T-helper 2 cell treated with Interferon-gamma antibody and Interleukin-4, amounts not matched to agents 5 μg/mL and 100 μg/mL, for 36 hours (primary cell): ENCODE results near the gene PTPRK.

Experiments
- DNase-seq: peaks from one replicate; pipeline ENCODE4 v3.0.0; 2021; ENCODE audit warnings: low spot score
- H3K27ac Mint-ChIP-seq: one replicate; pipeline ENCODE4 v1.8.0; 2021; ENCODE audit warnings: mild to moderate bottlenecking, mixed read lengths
- H3K27me3 Mint-ChIP-seq: one replicate; pipeline ENCODE4 v1.8.0; 2021; ENCODE audit warnings: low read depth, mixed read lengths
- H3K36me3 Mint-ChIP-seq: one replicate; pipeline ENCODE4 v1.8.0; 2021; ENCODE audit warnings: low read depth, mixed read lengths
- H3K4me1 Mint-ChIP-seq: one replicate; pipeline ENCODE4 v1.8.0; 2021; ENCODE audit warnings: low read depth, mixed read lengths
- H3K4me3 Mint-ChIP-seq: one replicate; pipeline ENCODE4 v1.8.0; 2022; ENCODE audit warnings: mild to moderate bottlenecking, moderate library complexity, mixed read lengths
- H3K9me3 Mint-ChIP-seq: one replicate; pipeline ENCODE4 v1.8.0; 2021; ENCODE audit warnings: mixed read lengths

The PTPRK gene

GRCh38 chr6:128271011-128271410 is 249.4 kb downstream of the PTPRK start:
- no peak overlapping the region for H3K4me3 Mint-ChIP-seq
- peaks cover 6% of the 10 kb centered on the region for H3K4me1 Mint-ChIP-seq
- no peak overlapping the region for H3K27ac Mint-ChIP-seq
- no peaks in the 10 kb centered on the region for H3K36me3 Mint-ChIP-seq
- no peak for DNase-seq
- peaks cover 11% of the 10 kb centered on the region for H3K27me3 Mint-ChIP-seq
- no peaks in the 10 kb centered on the region for H3K9me3 Mint-ChIP-seq

DNA sequence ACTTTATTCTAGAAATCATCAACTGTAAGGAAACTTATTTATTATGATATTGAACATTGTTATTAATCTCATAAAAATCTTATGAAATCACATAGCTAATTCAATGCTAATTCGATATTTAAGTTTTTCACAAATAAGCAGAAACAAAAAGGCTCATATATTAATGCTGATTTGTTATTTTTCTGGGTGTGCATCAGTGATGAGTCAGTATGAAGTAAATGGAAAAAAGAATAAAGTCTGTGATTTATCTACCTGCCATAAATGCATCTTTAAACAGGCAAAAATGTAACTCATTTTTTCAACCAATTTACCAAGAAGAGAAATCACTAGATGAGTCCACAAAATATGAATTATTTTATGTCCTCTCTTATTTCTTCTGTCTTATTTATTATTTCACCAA is 253.5 kb downstream of the PTPRK start:
- no peaks in the 10 kb centered on the region for H3K4me1 Mint-ChIP-seq
- H3K4me3 Mint-ChIP-seq = no peak overlapping the region
- peaks cover 7% of the 10 kb centered on the region for H3K9me3 Mint-ChIP-seq
- H3K27me3 Mint-ChIP-seq = peaks cover 19% of the 10 kb centered on the region
- no peak overlapping the region for H3K27ac Mint-ChIP-seq
- H3K36me3 Mint-ChIP-seq = no peaks in the 10 kb centered on the region
- no peak for DNase-seq

- Mint-ChIP-seq H3K27me3 (peaks cover 19% of the 10 kb centered on the region), H3K27ac (no peak overlapping the region), H3K9me3 (peaks cover 7% of the 10 kb centered on the region), H3K36me3 (no peaks in the 10 kb centered on the region), H3K4me3 (no peak overlapping the region), H3K4me1 (no peaks in the 10 kb centered on the region)
- no peak for DNase-seq
These were observed 254.7 kb downstream of the PTPRK start for GRCh38 chr6:128265706-128266105.

GRCh38 chr6:128259730-128260685 is 260.4 kb downstream of the PTPRK start:
- Mint-ChIP-seq H3K4me3 (peak overlapping the region; percentile 68), H3K27ac (peak overlapping the region; percentile 77), H3K4me1 (peaks cover 18% of the 10 kb centered on the region), H3K27me3 (peaks cover 10% of the 10 kb centered on the region), H3K9me3 (peaks cover 7% of the 10 kb centered on the region), H3K36me3 (no peaks in the 10 kb centered on the region)
- DNase-seq = no peak

GRCh38 chr6:128259029-128259724 is 261.2 kb downstream of the PTPRK start:
- H3K27ac Mint-ChIP-seq = peak overlapping the region; percentile 77
- peaks cover 4% of the 10 kb centered on the region for H3K9me3 Mint-ChIP-seq
- H3K36me3 Mint-ChIP-seq = no peaks in the 10 kb centered on the region
- DNase-seq = no peak
- H3K27me3 Mint-ChIP-seq = peaks cover 7% of the 10 kb centered on the region
- peak overlapping the region; percentile 68 for H3K4me3 Mint-ChIP-seq
- H3K4me1 Mint-ChIP-seq = peaks cover 18% of the 10 kb centered on the region

GRCh38 chr6:128256095-128256494 is 264.3 kb downstream of the PTPRK start:
- Mint-ChIP-seq H3K4me1 (peaks cover 34% of the 10 kb centered on the region), H3K27me3 (peaks cover 5% of the 10 kb centered on the region), H3K36me3 (no peaks in the 10 kb centered on the region), H3K27ac (no peak overlapping the region), H3K9me3 (no peaks in the 10 kb centered on the region), H3K4me3 (no peak overlapping the region)
- no peak for DNase-seq

DNA sequence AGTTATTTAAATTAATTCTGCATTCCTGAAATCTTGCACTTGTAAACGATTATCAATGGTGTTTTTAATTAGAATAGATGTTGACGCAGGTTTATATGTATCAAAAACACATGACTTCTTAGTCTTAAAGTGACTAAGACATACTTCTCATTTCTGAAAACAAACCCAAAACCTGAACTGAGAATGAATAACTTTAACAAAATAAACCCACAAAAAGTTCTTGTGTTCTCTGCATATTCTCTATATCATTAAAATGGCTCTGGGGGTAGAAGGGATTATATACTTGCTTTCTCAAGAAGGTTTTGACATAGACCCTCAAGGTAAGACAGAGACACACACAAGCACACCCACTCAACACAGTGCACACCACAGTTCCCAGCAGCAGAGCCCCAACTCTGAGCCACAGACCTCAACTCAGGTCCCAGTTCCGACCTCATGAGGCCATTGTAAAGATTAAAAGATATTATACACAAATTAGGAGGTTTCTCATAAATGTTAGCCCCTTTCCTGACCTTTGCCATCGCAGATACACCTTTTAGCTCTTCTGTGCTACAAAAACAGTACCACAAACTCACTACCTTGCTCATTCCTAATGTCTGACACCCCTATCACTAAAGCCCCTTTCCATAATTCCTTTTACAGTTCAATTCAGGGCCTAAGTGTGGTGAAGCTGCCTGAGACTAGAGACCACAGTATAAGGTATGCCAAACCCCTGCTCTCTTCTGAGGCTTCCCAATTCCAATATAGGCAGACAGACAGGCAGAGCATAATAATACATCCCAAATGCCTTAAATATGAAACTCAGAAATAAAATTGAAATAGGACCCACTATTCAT is 267.8 kb downstream of the PTPRK start:
- peak; percentile 27 for DNase-seq
- H3K4me3 Mint-ChIP-seq = no peak overlapping the region
- H3K4me1 Mint-ChIP-seq = peaks cover 17% of the 10 kb centered on the region
- peaks cover 5% of the 10 kb centered on the region for H3K27me3 Mint-ChIP-seq
- no peaks in the 10 kb centered on the region for H3K36me3 Mint-ChIP-seq
- no peak overlapping the region for H3K27ac Mint-ChIP-seq
- H3K9me3 Mint-ChIP-seq = no peaks in the 10 kb centered on the region

GRCh38 chr6:128251445-128252340 is 268.7 kb downstream of the PTPRK start:
- Mint-ChIP-seq H3K27ac (no peak overlapping the region), H3K27me3 (peaks cover 5% of the 10 kb centered on the region), H3K4me3 (no peak overlapping the region), H3K36me3 (no peaks in the 10 kb centered on the region), H3K4me1 (peaks cover 17% of the 10 kb centered on the region), H3K9me3 (no peaks in the 10 kb centered on the region)
- no peak for DNase-seq

DNA sequence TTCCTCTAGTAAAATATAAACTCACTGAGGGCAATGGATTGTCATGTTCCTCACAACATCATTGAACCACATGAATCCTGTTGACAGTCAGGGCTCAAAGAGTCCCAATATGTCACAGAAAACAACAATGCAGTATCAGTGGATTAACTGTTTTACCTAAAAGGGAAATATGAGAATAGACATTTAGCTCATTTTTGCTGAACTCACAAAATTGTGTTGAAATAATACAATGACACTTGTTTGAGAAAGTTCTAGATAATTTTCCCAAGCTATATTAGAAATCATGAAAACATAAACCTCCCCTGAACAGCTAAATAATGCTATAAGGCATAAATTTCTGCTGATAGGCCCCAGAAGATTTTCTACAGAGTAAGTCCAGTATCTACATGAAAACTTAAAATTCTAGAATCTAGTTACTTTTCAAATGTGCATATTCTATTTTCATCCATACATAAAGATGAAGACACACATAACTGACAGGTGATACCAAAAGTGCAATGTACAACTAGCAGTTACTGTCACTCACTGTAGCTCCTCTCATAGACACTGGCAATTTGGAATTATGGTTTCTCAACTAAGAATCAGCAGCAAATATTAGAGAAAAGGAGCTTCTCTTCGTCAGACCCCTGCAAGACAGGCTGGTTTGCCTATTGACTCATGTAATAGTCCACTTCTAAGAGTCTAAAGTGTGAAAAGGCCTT is 269.9 kb downstream of the PTPRK start:
- no peak for DNase-seq
- H3K27ac Mint-ChIP-seq = no peak overlapping the region
- H3K4me1 Mint-ChIP-seq = peaks cover 17% of the 10 kb centered on the region
- H3K27me3 Mint-ChIP-seq = no peaks in the 10 kb centered on the region
- no peaks in the 10 kb centered on the region for H3K36me3 Mint-ChIP-seq
- H3K9me3 Mint-ChIP-seq = no peaks in the 10 kb centered on the region
- no peak overlapping the region for H3K4me3 Mint-ChIP-seq

- no peaks in the 10 kb centered on the region for H3K36me3 Mint-ChIP-seq
- H3K4me1 Mint-ChIP-seq = peaks cover 18% of the 10 kb centered on the region
- H3K9me3 Mint-ChIP-seq = no peaks in the 10 kb centered on the region
- no peak overlapping the region for H3K4me3 Mint-ChIP-seq
- H3K27ac Mint-ChIP-seq = no peak overlapping the region
- no peak for DNase-seq
- H3K27me3 Mint-ChIP-seq = no peaks in the 10 kb centered on the region
These were observed 271.0 kb downstream of the PTPRK start for GRCh38 chr6:128249429-128249828.

- no peaks in the 10 kb centered on the region for H3K9me3 Mint-ChIP-seq
- H3K36me3 Mint-ChIP-seq = no peaks in the 10 kb centered on the region
- no peak for DNase-seq
- H3K4me1 Mint-ChIP-seq = peaks cover 2% of the 10 kb centered on the region
- H3K27me3 Mint-ChIP-seq = no peaks in the 10 kb centered on the region
- no peak overlapping the region for H3K27ac Mint-ChIP-seq
- no peak overlapping the region for H3K4me3 Mint-ChIP-seq
These were observed 273.7 kb downstream of the PTPRK start for GRCh38 chr6:128246472-128247260.

DNA sequence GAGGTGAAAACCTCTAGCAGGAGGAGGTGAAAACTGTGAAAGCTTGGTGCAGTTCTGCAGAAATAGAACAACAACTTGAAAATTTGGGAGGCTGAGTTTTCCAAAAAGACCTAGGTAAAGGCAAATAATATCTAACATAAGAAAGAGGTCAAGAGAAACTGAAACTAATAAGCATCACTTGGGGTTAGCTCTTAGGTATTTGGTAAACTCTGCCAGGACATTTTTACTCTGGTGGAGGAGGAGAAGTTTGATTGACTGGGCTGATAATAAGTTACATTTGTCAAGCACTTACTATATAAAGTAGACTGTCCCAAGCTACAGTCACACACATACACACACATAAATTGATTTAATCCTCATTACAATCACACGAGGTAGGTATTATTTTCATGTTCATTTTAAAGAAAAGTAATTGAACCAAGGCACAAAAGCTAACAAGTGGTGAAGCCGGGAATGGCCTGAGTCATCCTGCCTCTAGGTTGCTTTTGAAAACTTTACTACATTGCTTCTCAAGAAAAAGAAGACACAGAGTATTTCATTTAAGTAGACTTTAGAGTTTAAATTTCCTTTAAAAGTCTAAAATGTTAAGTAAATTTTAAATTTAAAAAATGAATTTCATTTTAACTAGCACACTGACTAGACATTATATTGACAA is 275.5 kb downstream of the PTPRK start:
- Mint-ChIP-seq H3K4me3 (no peak overlapping the region), H3K9me3 (no peaks in the 10 kb centered on the region), H3K36me3 (no peaks in the 10 kb centered on the region), H3K4me1 (peaks cover 5% of the 10 kb centered on the region), H3K27me3 (no peaks in the 10 kb centered on the region), H3K27ac (no peak overlapping the region)
- no peak for DNase-seq
